ENCODE data around the gene INVS.
A peak's percentile ranks its signal among the peaks of the same experiment; 100 is the strongest.
"Not testable (repeated sequence)": the region's sequence is repeated elsewhere in the genome, so short reads cannot be mapped to it uniquely, and the experiment has no call there.

The INVS gene

GRCh38 chr9:100285601-100286000 is 186.6 kb downstream of the INVS start:
- no peak for DNase-seq

- no peak for DNase-seq
These were observed 187.2 kb downstream of the INVS start for GRCh38 chr9:100286257-100286656.

- no peak for DNase-seq
These were observed 188.1 kb downstream of the INVS start for GRCh38 chr9:100287186-100287585.

DNA sequence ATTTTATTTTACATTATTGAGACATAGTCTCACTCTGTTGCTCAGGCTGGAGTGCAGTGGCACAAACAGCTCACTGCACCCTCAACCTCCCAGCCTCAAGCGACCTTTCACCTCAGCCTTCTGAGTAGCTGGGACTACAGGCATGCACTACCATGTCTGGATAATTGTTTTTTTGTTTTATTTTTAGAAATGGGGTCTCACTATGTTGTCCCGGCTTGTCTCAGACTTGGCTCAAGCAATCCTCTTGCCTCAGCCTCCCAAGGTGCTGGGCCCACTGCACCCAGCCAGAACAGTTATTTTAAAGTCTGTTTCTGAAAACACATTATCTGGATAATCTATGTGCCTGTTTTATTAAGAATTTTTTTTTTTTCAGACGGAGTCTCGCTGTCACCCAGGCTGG is 191.7 kb downstream of the INVS start:
- DNase-seq: no peak

GRCh38 chr9:100292414-100292813 is 193.4 kb downstream of the INVS start:
- no peak for DNase-seq

- DNase-seq: no peak
These were observed 195.3 kb downstream of the INVS start for GRCh38 chr9:100294341-100294740.

- DNase-seq: no peak
These were observed 195.8 kb downstream of the INVS start for GRCh38 chr9:100294806-100295205.

GRCh38 chr9:100295240-100295639 is 196.2 kb downstream of the INVS start:
- no peak for DNase-seq

GRCh38 chr9:100296407-100296806 is 197.4 kb downstream of the INVS start:
- DNase-seq: no peak

GRCh38 chr9:100298378-100298777 is 199.3 kb downstream of the INVS start:
- DNase-seq: no peak

GRCh38 chr9:100303747-100304146 is 204.7 kb downstream of the INVS start:
- DNase-seq: no peak

DNA sequence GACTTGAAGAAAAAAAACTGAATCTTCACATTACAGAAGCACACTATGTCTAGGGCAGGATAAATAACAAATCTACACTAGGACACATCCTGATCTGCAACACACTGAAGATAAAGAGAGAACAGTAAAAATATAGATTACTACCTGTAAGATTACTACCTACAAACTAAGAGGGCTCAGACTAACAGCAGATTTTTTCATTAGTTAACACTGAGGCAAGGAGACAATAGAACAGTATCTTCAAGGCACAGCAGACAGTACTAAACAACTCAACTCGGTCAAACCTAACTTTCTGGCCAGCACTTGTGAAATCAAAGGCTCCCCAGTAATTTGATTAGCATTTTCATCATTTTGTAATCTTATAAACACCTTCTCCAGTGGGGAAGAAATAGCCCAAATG is 207.2 kb downstream of the INVS start:
- DNase-seq: no peak

DNA sequence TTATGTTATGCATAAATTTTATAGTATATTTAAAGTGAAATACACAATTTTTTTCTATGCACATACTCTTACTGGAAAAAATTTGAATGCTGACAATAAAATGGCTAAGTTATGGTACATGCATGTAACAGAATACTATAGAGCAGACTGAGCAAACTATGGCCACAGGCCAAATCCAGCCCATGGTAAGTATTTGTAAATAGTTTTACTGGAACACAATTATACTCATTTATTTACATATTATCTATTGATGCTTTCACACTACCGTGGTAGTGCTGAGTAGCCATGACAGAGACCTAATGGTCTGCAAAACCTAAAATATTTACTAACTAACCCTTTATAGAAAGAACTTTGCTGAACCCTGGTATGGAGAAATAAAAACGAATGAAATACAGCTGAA is 208.0 kb downstream of the INVS start:
- no peak for DNase-seq

GRCh38 chr9:100308965-100309564 is 210.0 kb downstream of the INVS start:
- no peak for DNase-seq

GRCh38 chr9:100309992-100310391 is 210.9 kb downstream of the INVS start:
- DNase-seq: no peak

DNA sequence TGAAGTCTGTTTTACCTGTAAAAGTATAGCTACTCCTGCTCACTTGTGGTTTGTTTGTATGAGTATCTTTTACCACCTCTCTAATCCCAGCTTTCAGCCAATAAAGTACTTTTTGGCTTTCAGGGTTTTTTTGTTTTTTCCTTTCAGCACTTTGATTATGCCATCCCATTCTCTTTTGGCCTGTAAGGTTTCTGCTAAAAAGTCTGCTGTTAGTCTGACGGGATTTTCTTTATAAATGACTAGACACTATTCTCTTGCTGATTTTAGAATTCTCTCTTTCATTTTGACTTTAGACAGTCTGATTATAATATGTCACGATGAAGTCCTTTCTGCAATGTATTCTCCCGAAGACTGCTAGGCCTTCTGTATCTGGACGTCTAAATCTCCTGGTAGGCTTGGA is 216.5 kb downstream of the INVS start:
- no peak for DNase-seq

DNA sequence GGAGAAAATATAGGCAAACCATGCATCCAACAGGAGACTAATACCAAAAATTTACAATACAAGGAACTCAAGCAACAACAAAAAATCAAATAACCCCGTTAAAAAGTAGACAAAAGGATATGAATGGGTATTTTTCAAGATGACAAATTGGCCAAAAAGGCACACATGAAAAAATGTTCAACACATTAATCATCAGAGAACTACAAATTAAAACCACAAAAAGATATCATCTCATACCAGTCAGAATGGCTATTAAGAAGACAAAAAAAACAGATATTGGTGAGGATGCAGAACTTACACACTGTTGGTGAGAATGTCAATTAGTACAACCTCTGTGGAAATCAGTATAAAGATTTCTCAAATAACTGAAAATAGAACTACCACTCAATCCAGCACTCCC is 218.7 kb downstream of the INVS start:
- no peak for DNase-seq

DNA sequence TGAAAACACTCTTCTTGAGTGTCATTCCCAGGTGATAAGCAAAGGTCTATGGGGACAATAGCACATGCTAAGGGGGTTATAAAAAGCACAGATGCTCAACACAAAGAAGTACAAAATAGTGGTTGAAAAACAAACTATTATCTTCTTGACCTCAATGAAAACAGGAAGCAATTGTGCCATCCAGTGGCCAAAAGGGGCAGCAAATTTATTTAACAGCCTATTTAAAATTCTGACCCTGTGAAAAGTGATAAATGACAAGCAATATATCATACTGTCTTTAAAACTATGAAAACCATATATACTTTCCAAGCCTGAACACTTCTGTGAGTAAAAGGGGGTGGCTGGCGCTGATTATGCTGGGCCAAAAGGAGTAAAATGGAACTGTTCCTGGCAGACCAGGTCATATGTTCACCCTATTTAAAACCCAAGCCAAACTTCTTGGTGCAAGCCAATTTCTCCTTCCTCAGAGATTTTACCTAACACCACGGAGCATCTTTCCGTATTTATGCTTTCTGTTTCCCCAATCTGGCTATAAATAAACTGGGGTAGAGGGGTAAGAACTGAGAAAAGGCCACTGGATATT is 224.0 kb downstream of the INVS start:
- peak; percentile 29 for DNase-seq

GRCh38 chr9:100324594-100325200 is 225.7 kb downstream of the INVS start:
- no peak for DNase-seq

- not testable (repeated sequence) for DNase-seq
These were observed 239.7 kb downstream of the INVS start for GRCh38 chr9:100338736-100339135.

GRCh38 chr9:100340224-100340623 is 241.2 kb downstream of the INVS start:
- no peak for DNase-seq

DNA sequence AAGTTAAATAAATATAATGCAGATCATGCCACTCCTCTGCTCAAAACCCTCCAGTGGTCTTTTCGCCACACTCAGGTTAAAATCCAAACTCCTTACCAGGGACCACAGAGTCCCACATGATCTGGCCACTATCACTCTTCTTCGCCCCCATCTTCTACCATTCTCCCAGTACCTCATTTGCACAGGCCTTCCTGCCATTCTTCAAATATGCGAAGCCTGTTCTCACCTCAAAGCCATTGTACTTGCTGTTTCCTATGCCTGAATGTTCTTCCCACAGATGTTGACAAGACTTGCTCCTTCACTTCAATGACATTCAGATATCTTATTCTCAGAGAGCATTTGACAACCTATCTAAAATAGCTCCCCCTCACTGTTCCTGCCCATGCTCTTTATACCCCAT is 242.8 kb downstream of the INVS start:
- DNase-seq: no peak

- no peak for DNase-seq
These were observed 247.8 kb downstream of the INVS start for GRCh38 chr9:100346836-100347235.

GRCh38 chr9:100350188-100350587 is 251.1 kb downstream of the INVS start:
- no peak for DNase-seq

Data from NCI-H774 (cell line).